Aorta (tissue), 5 donors: Measurements from ENCODE around the gene CPXM2. TPM values are rescaled to one million over a fixed set of nuclear protein-coding genes. Genes with fewer than 3 reads are reported as not detected.

ENCODE experiments used
- ATAC-seq: fragments of 200-7000 bp; cut with Tn5 transposase; one replicate; pipeline ENCODE4 v1.9.1; 2022; ENCODE audit warnings: moderate library complexity; ENCODE audit not compliant: low FRiP score
- DNase-seq, 2 donors: peaks; one replicate each; pipeline ENCODE4 v3.0.0-alpha.2; 2020
- H3K27ac ChIP-seq, 2 donors: one replicate each; pipeline ENCODE4 v1.5.1; 2013; ENCODE audit warnings: low read length in 2 of 2, mild to moderate bottlenecking in 2 of 2, moderate library complexity in 2 of 2, control low read depth in 1 of 2, inconsistent platforms in 1 of 2, low read depth in 1 of 2
- H3K27me3 ChIP-seq, 2 donors: one replicate each; pipeline ENCODE4 v1.6.1; 2013; ENCODE audit warnings: control low read depth in 1 of 2, low read length in 1 of 2, mild to moderate bottlenecking in 1 of 2, moderate library complexity in 1 of 2; ENCODE audit not compliant: insufficient read depth in 2 of 2, control insufficient read depth in 1 of 2
- H3K36me3 ChIP-seq, 2 donors: one replicate each; pipeline ENCODE4 v1.6.1; 2013; ENCODE audit warnings: control low read depth in 1 of 2, low read length in 1 of 2, mild to moderate bottlenecking in 1 of 2; ENCODE audit not compliant: insufficient read depth in 2 of 2, control insufficient read depth in 1 of 2
- H3K4me1 ChIP-seq, 2 donors: one replicate each; pipeline ENCODE4 v1.6.1; 2013; ENCODE audit warnings: low read length in 2 of 2, control low read depth in 1 of 2, mild to moderate bottlenecking in 1 of 2, moderate library complexity in 1 of 2; ENCODE audit not compliant: insufficient read depth in 2 of 2, control insufficient read depth in 1 of 2
- H3K4me3 ChIP-seq, 2 donors: one replicate each; pipeline ENCODE4 v1.5.1; 2013; ENCODE audit warnings: low read length in 2 of 2, control low read depth in 1 of 2, mild to moderate bottlenecking in 1 of 2
- H3K9me3 ChIP-seq: one replicate; pipeline ENCODE4 v1.6.1; 2013; ENCODE audit warnings: mild to moderate bottlenecking, low read length; ENCODE audit not compliant: control insufficient read depth
- WGBS, 2 donors: extraction: QIAGEN DNeasy Blood & Tissue Kit; methylation state at CpG; one replicate each; pipeline ENCODE4 v1.1.7; 2013; 5-methylcytosine and 5-hydroxymethylcytosine counted together
- intact Hi-C, 2 donors: fragments of 100-400 bp; cut with DNase I; formaldehyde crosslinking; loops; one replicate each; pipeline versions ENCODE4 v1.14.2 to v1.15.0; 2022
- polyA plus RNA-seq, 2 donors: library from polyadenylated mRNA; stranded (reverse); fragments of 200-250 nt; gene quantifications; one replicate each; pipeline ENCODE4 v1.2.3, GENCODE V29; 2013
- total RNA-seq, 2 donors: library from RNA; stranded (reverse); fragmentation: NEBNext Ultra II Directional; extraction: Animal tissue kit (Norgen Biotek cat#: 25700); gene quantifications; one replicate each; pipeline ENCODE4 v1.2.1, GENCODE V29; 2021
- donor health status: healthy with polysubstance abuse.
- donor health status: Bipolar disorder and iron deficiency.
- donor health status: DM: no; HTN: no; CAD: no.
- donor health status: DM: no; HTN: no; CAD: no.
- donor health status: DM: yes; HTN: yes; CAD: no.

CPXM2 gene
- total and polyA plus RNA-seq, 4 donors: 43.8 to 169 (median 109) TPM

DNA sequence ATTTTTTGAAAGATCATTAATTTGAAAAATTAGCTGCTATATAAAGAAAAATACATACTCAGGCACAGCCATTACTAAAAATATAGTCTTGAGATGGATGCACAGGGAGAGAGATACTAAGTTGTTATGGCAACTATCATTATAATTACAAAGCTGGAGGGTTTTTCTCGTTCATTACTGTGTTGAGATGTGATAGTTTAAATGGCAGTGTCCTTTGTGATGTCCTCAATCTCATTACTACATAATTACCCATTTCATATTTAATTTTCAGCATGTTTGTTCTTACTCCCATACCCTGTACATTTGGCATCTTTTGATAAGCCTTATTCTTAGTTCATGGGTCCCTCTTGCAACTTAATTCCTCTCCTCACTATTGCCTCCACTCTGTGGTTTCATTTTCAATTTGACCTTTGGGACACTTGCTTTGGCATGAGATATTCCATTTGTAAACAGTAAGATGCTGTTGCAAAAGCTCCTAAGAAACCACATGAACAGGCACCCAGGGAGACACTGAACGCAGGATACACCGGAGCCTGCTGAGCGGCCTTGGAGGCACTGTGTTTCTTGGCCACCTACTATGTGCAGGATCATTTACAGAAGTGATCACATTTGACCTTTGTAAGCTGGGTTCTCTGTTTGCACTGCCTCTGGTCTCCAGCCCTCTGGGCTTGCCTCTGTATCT lies 4.8 kb upstream of the CPXM2 start:
- no peaks in the 10 kb centered on the region for H3K4me1 ChIP-seq
- no peaks in the 10 kb centered on the region for H3K36me3 ChIP-seq
- H3K9me3 ChIP-seq: peaks cover 2% of the 10 kb centered on the region
- ATAC-seq: no peak
- 82 to 88% methylated on average over 4 of the region's 4 CpGs for WGBS, 2 donors
- H3K4me3 ChIP-seq: no peak overlapping the region
- no peak for DNase-seq
- no peak overlapping the region for H3K27ac ChIP-seq
- no peaks in the 10 kb centered on the region for H3K27me3 ChIP-seq
- intact Hi-C loops: loop anchor here in 1 of 2 donors (10.0 kb wide), 1 partner anchor 312 kb away; no protein-coding TSS in a partner anchor

DNA sequence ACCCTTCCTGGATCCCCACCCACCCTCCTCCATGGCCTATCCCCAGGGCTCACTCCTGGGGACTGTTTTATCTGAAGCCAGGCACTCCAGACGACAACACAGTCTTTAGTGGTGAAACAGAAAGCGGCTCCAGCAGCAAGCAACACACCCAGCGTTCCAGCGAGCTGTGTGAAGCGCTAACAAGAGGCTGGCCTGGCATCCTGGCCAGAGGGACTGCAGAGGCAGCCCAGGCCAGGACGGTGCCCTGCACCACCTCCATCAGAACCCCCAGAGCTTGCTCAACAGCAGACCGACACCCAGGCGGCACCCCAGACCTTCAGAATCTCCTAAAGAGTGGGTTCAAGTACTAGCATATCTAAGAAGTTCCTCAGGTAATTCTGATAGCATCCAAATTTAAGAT lies 2.0 kb upstream of the CPXM2 start:
- intact Hi-C loops: loop anchor here (5.0 to 10.0 kb wide), 4 partner anchors 36 to 309 kb away; no protein-coding TSS in a partner anchor
- 88 to 96% methylated on average over 8 of the region's 8 CpGs for WGBS, 2 donors
- no peaks in the 10 kb centered on the region for H3K4me1 ChIP-seq
- no peak overlapping the region for H3K27ac ChIP-seq
- no peaks in the 10 kb centered on the region for H3K36me3 ChIP-seq
- no peak overlapping the region for H3K4me3 ChIP-seq
- ATAC-seq: no peak
- no peaks in the 10 kb centered on the region for H3K27me3 ChIP-seq
- no peak for DNase-seq
- H3K9me3 ChIP-seq: no peaks in the 10 kb centered on the region

DNA sequence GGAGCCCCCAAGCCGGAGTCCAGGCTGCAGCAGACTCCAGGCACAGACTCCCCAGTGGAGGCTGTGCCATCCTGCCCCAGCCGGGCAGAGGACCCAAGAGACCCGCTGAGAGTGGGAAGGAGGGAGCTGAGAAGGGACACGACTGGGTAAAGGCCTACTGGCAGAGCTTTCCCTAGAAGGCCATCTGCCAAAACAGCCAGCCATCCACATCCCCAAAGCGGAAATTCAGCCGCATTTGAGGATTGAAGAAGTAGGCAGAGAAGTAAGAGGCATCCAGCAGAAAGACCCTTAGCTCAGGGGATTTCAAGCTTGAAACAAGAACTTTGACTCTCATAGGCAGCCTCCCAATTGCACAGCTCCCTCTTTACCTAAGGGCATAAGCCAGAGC lies 857 bp downstream of the CPXM2 start:
- peak; percentile 67 for ATAC-seq
- intact Hi-C loops: loop anchor here (2.0 to 10.0 kb wide), 5 partner anchors 33 to 308 kb away; no protein-coding TSS in a partner anchor
- 6 to 10% methylated on average over 6 of the region's 6 CpGs for WGBS, 2 donors

GRCh38 chr10:123890226-123890625 lies 1.4 kb downstream of the CPXM2 start:
- Histone ChIP-seq H3K36me3 (no peaks in the 10 kb centered on the region), H3K4me1 (peaks cover 0 to 3% of the 10 kb centered on the region in 2 donors), H3K4me3 (peak overlapping the region; percentile 88 to 91), H3K9me3 (no peaks in the 10 kb centered on the region), H3K27me3 (no peaks in the 10 kb centered on the region), H3K27ac (peak overlapping the region; percentile 72 to 79)
- intact Hi-C loops: loop anchor here (2.0 to 10.0 kb wide), 5 partner anchors 33 to 307 kb away; no protein-coding TSS in a partner anchor
- WGBS, 2 donors: 2 to 20% methylated on average over 8 of the region's 8 CpGs
- ATAC-seq (peak; percentile 51), DNase-seq (peak in 1 of 2 donors; percentile 83)

More for the DNA sequence above, 857 bp downstream of the CPXM2 start:
- H3K27me3 ChIP-seq: no peaks in the 10 kb centered on the region
- DNase-seq: no peak
- H3K4me3 ChIP-seq: peak overlapping the region; percentile 88 to 91
- no peaks in the 10 kb centered on the region for H3K36me3 ChIP-seq
- H3K4me1 ChIP-seq: no peaks in the 10 kb centered on the region
- H3K27ac ChIP-seq: peak overlapping the region; percentile 79 to 94
- no peaks in the 10 kb centered on the region for H3K9me3 ChIP-seq

GRCh38 chr10:123889821-123890220 lies 1.8 kb downstream of the CPXM2 start:
- no peaks in the 10 kb centered on the region for H3K9me3 ChIP-seq
- intact Hi-C loops: loop anchor here (2.0 to 10.0 kb wide), 6 partner anchors 33 to 307 kb away; no protein-coding TSS in a partner anchor
- 6 to 29% methylated on average over 4 of the region's 4 CpGs for WGBS, 2 donors
- no peaks in the 10 kb centered on the region for H3K27me3 ChIP-seq
- H3K27ac ChIP-seq: peak overlapping the region; percentile 72 to 79
- H3K4me1 ChIP-seq: peaks cover 0 to 3% of the 10 kb centered on the region in 2 donors
- H3K4me3 ChIP-seq: peak overlapping the region; percentile 88 to 91
- no peak for ATAC-seq
- no peak for DNase-seq
- H3K36me3 ChIP-seq: no peaks in the 10 kb centered on the region

DNA sequence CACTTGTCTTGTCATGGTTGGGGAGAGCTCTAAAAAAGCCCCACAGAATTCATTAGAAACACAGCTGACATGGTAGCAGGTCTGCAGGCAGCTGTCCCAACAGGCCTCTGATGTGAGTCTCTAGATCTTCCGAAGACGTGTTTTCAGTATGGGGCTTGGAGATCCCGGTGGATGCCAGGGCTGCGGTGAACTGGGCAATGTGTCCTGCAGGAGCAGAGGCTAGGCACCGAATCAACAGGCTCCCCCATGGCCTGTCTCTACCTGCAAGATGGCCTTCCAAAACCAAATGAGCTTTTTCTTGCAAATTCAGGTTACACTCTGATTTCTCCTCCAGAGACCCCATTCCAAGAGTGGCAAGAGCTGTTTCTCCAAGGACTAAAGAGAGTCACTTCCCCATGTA lies 2.9 kb downstream of the CPXM2 start:
- H3K4me1 ChIP-seq: peaks cover 0 to 3% of the 10 kb centered on the region in 2 donors
- ATAC-seq (no peak), DNase-seq (no peak)
- WGBS, 2 donors: 60 to 72% methylated on average over 5 of the region's 5 CpGs
- H3K27me3 ChIP-seq: no peaks in the 10 kb centered on the region
- no peak overlapping the region for H3K4me3 ChIP-seq
- intact Hi-C loops: loop anchor here in 1 of 2 donors (5.0 kb wide), 2 partner anchors 36 to 91 kb away; no protein-coding TSS in a partner anchor
- no peaks in the 10 kb centered on the region for H3K9me3 ChIP-seq
- H3K36me3 ChIP-seq: no peaks in the 10 kb centered on the region
- peak overlapping the region in 1 of 2 donors; percentile 54 for H3K27ac ChIP-seq

DNA sequence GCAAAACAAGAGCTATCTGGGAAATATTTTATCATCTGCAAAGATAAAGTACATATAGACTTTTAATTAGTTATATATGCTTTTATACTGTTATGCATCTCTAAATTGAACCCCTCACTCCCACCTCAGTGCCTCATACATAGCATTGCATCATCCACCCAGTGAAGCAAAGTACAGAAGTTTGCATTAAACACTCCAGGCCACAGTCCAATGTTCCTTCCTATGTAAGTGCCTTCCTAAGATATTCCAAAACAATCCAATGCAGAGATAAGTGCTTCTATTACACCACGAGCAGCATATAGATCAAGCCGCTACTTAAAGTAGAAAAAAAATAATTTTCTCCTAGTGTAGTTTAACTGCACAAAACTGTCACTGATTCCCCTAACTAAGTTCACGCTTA lies 3.4 kb downstream of the CPXM2 start:
- intact Hi-C loops: loop anchor here in 1 of 2 donors (5.0 kb wide), 2 partner anchors 36 to 91 kb away; no protein-coding TSS in a partner anchor
- no peak for ATAC-seq
- WGBS, 2 donors: 76 to 79% methylated on average over 3 of the region's 3 CpGs
- no peak for DNase-seq
- no peak overlapping the region for H3K27ac ChIP-seq
- peaks cover 3 to 5% of the 10 kb centered on the region in 2 donors for H3K4me1 ChIP-seq
- no peaks in the 10 kb centered on the region for H3K27me3 ChIP-seq
- no peaks in the 10 kb centered on the region for H3K9me3 ChIP-seq
- no peak overlapping the region for H3K4me3 ChIP-seq
- H3K36me3 ChIP-seq: no peaks in the 10 kb centered on the region

- intact Hi-C loops: loop anchor here in 1 of 2 donors (5.0 kb wide), 2 partner anchors 34 to 89 kb away; no protein-coding TSS in a partner anchor
- no peak for DNase-seq
Observed at GRCh38 chr10:123886292-123886691, 5.3 kb downstream of the CPXM2 start.

More at GRCh38 chr10:123886292-123886691, 5.3 kb downstream of the CPXM2 start:
- WGBS, 2 donors: 79% methylated on average over 6 of the region's 6 CpGs
- H3K4me3 ChIP-seq: no peak overlapping the region
- H3K36me3 ChIP-seq: no peaks in the 10 kb centered on the region
- no peaks in the 10 kb centered on the region for H3K27me3 ChIP-seq
- peaks cover 3 to 13% of the 10 kb centered on the region in 2 donors for H3K4me1 ChIP-seq
- ATAC-seq: no peak
- peak overlapping the region; percentile 59 to 73 for H3K27ac ChIP-seq
- H3K9me3 ChIP-seq: no peaks in the 10 kb centered on the region
